NCI-H524 treated with DMSO at 0.1 percent for 48 hours (cell line): ENCODE results near the gene WSCD2.
"Not testable (repeated sequence)": the region's sequence is repeated elsewhere in the genome, so short reads cannot be mapped to it uniquely, and the experiment has no call there.

ENCODE experiments used
- DNase-seq: peaks from one replicate; lab custom pipeline; 2025; lab: John Stamatoyannopoulos, UW

The WSCD2 gene

DNA sequence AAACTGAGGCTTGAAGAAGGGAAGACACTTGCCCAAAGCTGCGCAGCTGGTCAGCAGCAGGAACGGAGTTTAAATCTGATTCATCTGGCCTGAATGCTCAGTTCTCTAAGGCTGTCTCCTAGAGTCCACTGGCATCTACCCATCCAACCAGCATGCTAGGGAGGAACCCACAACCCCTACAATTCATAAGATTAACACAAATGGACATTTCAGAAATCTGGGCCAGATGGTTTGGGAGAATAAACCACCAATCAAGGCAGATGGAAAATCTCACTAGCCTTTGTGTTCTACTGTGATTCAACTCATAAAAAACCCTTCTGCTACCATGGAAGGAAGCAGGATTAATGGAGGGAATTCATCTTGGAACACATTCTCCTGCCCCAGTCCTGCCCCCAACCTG lies 67.8 kb downstream of the WSCD2 start:
- peak; percentile 43 for DNase-seq

DNA sequence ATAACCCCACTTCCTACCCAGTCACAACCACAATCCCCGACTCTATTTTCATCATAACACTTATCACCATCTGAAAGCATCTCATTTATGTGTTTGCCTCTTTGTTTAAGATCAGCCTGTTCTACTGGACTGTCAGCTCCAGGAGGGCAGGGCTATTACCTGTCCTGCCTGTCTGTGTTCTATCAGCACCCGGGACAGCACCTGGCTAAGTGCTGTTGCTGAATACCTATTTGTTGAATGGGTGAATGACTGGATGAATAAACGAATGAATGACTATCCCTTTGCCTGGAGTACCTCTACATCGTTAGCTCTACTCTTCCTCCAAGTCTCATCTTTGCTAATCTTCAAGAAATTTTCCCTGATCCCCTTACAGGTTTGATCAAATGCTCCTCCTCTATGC lies 69.0 kb downstream of the WSCD2 start:
- no peak for DNase-seq

DNA sequence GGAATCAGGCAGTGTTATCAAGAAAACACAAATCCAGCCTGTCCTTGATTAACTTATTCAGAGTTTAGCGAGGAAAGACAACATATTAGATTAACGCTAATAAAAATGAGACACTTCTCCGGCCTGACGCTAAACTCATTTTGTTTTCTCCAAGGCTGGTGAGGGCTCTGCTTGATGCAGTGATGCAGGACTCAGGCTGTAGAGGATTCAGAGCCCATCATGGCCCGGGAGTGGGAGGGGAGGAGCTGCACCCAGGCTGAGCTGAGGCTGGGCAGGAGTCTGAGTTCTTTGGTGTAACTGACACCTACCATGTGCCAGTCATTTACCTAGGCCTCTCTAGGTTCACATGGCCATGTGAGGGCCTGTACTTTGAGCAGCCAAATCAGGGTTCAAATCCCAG lies 70.0 kb downstream of the WSCD2 start:
- DNase-seq, result no peak

DNA sequence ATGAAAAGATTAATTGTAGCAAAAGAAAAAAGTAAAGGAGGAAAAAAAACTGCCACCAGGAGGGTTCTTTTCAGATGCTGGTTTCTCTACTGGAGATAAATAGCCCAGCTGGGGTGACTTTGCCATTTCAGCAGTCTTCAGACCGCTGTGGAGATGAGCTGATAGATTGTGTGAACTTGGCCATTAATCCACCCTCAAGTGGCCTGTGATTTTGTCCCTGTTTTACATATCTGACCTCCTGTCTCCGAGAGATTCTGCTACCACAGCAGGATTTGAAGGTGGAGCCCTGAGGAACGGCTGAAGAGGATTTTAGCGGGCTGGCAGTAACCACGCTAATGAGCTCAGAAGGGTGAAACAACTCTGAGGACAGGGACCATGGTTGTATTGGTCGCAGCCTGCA lies 72.7 kb downstream of the WSCD2 start:
- peak; percentile 39 for DNase-seq

DNA sequence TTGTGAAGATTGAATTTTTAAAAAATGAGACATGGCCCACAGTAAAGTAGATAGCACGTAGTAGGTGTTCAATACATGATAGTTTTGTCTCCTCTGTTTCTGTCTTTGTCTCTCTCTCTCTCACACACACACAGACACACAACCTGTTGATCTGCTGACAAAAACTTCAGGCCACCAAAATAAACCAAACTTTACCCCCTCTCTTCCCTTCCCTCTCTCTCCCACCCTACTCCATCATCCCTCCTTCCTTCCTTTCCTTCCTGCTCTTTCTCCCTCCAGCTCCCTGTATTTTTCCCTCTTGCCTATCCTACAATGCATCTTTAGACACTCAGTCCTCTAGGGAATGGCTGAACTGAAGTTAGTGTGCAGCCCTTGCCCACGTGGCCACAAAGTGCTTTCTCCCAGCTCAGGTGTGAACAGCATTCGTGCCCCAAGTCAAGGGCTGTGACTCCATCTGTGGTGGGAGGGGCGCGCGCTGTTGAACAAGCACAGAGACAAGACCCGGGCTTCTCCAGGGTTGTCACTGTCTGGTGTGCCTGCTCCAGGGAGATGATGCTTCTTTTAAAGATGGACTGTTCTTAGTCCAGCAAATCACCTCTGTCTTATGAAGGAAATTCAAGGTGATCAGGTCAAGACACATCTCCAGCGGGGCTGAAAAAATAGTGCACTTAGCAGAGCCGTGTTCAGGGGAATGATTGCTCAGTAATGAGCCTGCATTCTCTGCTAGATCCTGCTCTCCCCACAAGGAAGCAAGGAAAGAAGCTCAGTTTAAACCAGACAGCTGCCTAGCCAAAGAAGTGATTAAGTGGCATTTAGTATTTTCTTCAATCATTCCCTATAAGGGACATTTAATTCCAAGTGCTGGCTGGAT lies 75.3 kb downstream of the WSCD2 start:
- no peak for DNase-seq

DNA sequence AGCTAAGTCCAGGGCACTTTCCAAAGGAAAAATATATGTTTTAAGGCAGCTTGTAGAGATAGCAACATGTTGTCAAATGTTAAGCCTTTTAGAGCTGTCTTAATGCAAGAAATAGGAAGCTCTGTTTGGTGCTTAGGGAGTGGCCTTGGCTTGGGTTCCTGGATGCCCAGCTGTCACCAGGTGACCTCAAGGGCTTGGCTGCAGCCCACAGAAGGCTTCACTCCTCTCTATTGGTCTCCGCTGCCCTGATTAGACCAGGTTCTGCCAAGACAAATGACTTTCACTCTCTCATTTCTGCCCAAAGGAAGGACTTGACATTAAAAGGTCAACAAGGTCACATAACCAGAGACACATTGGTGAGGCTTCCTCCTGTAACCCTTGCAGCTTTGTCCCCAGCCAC lies 76.8 kb downstream of the WSCD2 start:
- no peak for DNase-seq

DNA sequence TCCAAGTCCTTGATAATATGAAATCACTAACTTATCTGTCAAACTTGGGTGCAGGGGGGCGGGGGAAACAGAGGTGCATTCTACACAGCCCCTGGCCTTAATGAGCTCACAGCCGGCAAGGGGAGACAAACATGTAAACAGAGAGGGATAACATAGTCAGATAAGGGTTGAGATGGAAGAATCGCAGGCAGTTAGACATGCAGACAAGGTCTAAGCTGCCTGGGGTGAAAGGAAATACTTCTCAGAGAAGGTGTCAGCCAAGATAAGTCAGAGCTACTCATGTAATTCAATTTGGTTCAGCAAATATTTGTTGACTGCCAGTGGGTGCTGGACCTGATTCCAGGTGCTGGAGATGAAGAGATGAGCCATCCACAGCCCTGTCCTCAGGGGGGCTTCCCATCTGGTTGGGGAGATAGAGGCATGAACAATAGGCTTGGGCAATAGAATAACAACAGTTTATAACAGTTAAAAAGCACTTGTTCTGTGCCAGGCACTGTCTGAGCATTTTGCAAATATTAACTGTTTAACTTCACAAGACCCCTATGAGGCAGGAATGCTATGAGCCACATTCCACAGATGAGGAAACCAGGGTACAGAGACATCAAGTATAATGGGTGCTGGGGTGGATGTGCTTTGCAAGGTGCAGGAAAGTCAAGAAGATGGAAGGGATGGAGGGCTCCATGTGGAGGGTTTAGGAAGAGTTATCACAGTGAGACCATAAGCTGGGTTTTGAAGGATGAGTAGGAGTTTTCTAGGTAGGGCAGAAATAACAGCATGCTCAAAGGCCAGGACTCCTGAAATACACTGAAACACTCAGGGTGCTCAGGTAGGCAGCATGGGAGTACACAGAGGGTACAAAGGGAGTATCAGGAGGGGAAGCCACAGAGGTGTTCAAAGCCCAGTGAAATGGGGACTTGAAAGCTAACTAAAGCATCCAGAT lies 79.0 kb downstream of the WSCD2 start:
- DNase-seq, result no peak

DNA sequence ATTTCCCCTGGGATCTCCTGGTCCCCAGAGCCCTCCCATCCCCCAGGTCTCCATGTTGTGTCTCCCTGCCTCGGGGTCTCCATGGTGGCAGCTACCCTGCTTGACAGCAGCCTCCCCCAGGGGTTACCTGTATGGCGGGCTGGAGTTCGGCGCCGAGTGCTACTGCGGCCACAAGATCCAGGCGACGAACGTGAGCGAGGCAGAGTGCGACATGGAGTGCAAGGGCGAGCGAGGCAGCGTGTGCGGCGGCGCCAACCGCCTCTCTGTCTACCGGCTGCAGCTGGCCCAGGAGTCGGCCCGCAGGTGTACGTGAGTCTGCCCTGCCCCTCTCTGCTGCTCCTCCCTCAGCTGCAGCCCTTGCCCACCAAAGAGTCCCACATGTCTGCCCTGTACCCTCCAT lies 80.9 kb downstream of the WSCD2 start:
- DNase-seq, result no peak

DNA sequence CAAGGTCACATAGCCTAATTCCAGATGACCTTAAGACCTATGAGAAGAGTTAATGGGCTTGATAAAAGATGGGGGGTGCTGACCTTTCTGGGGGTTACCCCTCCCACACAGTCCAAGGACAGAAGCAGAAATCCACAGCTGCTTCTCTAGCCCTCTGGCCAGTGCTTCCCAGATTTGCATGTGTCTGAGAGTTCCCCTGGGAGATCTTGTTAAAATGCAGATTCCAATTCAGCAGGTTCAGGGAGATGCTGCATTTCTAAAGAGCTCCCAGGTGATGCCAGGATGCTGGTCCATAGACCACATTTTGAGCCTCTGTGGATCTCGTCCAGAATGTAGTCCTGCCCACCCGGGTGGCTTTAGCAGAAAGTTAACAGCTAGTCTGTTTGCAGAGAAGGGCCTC lies 82.1 kb downstream of the WSCD2 start:
- DNase-seq, result no peak

DNA sequence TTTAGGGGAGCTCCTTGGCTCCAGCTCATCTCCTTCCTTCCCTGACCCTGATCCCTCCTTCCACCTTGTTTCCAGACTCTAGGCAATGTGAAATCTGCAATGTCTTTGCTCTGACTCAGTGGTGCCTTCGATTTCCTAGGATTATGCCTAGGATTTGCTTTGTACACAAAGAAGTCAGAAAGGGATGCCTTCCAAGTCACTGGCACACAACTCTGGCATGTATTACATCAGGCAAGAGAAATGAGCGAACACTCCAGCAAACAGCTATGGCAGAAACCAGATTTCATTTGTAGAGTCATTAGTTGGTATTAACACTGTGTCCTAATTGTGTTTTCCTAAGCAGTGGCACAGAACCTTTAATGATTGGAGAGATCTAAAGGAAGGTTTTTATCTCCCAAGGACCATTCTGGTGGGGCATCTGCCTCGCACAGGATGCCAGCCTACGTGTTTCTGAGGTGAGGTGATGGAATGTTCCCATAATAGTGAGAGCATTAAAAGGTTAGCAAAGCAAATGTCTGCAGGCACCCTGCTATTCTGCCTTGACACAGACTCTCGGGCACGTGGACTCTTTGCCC lies 84.9 kb downstream of the WSCD2 start:
- DNase-seq, result no peak

DNA sequence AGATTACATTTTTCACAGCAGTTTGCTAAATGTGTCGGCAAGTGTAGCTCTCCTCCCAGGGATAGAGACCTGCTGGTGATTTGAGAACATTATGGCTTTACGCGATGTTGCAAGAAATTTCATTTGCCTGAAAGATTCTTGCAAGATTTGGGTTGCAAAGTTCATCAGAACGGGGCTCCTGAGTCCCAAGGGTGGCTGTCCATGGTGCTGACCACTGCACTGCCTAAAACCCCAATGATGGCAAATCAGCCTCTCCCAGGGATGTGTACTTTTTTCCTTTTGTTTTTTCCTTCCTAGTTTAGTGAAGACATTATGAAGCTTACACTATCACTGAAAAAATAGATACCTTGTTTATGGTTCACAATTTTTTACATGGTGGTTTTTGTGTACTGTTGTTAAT lies 85.4 kb downstream of the WSCD2 start:
- DNase-seq, result no peak

DNA sequence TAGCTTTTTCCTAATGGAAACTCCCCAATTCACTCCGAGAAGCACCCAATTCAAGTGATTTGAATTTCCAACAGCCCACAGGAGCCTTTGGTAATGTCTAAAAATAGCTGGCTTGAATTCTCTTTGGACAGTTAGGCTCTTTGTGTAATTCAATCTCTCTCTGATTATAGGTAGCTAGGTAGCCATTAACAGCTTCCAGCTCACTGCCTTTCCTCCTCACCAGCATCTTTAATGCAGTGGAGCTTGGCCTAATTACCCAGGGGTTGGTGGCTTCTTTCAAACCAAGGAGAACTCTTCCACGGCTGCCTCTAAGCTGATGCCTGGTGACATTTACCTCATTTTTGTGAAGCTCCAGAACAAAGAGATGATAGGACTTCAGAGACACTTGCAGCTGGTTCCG lies 86.4 kb downstream of the WSCD2 start:
- DNase-seq, result no peak

DNA sequence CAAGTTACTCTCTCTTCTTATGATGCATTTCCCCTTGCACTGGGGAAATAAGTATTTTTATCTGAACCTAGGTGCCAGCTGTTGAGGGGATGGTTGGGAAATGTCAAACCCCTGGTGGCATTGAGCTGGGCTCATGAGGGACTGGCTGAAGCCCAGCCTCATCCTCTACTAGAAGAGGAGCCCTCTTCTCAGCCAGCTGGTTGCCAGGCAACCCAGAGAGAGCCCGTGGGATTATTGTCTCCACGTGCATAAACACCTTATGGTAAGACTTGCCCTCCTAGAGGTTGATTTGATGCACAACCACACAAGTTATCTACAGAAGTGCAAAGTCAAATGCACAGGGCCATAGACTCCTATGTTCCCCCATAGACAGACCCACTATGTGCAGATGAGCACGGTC lies 89.8 kb downstream of the WSCD2 start:
- peak; percentile 55 for DNase-seq

DNA sequence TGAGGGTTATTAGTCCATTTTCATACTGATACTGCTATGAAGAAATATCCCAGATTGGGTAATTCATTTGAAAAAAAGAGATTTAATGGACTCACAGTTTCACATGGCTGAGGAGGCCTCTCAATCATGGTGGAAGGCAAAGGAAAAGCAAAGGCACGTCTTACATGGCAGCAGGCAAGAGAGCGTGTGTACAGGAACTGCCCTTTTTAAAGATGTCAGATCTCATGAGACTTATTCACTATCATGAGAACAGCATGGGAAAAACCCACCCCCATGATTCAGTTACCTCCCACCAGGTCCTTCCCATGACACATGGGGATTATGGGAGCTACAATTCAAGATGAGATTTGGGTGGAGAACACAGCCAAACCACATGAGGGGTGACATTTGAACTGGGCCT lies 96.0 kb downstream of the WSCD2 start:
- not testable (repeated sequence) for DNase-seq

DNA sequence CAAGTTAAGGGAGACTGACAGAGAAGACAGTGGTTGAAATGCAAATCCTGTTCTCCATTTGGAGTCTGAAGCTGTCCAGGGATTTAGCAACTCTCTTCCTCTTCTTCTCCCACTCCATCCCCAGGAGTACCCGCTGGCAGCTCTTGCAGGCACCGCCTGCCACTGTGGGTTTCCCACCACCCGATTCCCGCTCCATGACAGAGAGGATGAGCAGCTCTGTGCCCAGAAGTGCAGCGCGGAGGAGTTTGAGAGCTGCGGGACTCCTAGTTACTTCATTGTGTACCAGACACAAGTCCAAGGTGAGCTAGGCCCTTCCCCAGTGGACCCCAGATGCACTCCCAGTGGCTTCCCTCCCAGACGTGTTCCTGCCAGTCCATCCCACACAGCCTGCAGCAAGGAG lies 97.8 kb downstream of the WSCD2 start:
- DNase-seq, result no peak

DNA sequence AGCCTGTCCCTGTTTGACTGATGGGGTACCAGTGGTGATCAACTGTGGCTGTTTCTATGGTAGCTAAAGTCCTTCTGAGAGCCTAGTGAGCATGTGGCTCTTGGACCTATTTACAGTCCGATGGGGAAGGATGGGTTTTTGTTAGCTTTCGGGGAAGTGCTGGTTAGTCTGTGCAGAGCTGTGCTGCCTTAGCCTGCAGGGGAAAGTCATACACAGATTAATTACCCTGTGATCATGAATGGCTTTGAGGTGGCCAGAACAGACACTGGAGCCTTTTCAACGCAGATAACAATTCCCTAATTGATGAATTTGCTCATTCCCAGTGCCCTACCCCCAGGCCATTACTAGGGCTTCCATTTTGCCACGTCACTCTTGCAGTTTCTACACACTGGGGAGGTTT lies 99.7 kb downstream of the WSCD2 start:
- DNase-seq, result no peak

DNA sequence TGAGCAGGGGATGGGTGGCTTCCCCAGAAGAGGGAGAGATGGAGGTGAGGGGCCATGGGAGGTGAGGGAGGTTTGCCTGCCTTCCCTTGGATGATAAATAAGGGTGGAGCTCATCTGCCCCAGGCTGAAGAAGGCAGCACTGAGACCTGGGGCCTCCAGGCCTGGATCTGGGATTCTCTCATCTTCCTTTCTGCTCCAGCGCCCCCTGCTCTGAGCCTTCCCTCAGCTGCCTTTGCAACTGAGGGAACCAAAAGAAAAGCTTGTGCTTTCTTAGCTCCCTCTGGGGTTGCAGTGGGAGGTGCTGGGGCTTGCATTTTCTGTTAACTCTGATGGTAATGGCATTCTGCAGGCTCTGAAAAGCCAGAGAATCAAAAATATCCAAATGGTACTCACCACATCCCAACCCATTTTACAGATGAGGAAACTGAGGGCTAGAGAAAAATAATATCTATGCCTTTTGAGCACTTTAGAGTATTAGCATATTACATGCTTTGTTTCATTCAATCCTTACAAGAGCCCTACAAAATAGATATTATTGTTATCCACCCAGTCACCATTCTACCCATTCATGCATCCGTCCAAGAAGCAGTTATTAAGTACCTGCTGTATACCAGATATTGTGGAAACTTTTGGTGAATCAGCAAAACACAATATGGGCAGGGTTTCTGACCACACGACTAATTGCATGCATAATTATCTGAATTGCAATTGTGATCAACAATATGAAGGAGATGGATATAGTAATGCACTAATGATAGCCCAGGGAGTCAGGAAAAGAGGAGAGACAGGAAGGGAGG lies 102.2 kb downstream of the WSCD2 start:
- DNase-seq, result no peak

DNA sequence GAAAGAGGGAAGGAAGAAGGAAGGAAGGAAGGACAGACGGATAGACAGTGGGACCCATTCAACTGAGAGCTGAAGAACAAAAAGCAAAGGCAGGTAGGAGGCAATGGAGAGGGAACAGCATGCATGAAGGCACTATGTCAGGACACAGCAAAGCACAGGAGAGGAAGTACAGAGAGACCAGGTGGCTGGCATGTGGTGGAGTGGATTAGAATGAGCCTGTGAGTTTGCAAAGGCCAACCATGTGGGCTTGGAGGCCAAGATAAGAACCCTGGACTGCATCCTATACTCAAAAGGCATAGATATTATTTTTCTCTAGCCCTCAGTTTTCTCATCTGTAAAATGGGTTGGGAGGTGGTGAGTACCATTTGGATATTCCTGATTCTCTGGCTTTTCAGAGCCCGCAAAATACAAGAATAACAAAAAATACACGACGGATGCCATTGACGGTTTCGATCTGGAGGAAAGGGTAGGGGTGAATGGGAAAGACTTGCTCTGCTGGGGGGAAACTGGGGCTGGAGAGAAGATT lies 102.9 kb downstream of the WSCD2 start:
- DNase-seq, result no peak

DNA sequence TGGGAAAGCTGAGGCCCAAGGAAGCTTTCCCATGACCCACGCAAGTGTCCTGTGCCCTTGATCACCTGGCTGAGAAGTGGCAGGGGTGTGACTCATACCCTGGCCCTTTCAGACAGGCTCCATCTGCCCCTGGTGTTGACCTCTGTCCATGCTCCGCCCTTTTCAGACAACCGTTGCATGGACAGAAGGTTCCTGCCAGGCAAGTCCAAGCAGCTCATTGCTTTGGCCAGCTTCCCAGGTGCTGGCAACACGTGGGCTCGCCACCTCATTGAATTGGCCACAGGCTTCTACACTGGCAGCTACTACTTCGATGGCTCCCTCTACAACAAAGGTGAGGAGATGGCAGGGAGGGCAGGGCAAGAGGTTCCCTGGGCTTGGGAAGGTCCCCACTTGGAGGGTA lies 103.5 kb downstream of the WSCD2 start:
- DNase-seq, result no peak

DNA sequence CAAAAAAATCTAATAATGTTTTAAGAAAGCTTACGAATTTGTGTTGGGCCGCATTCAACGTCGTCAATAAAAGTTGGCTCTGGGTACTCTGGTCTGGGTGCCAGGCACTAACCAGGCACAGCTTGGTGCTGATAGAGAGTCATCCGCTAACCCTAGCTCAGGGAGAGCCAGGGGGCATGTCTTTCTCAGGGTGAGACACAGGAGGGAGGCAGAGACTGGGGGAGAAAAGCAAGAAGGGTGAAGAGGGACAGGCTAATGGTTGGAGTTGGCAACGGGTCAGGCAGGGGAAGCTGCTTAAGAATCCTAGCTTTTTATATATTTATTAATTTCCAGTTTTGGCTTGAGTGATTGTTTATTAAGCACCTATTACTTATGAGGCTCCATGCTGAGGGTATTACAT lies 105.1 kb downstream of the WSCD2 start:
- no peak for DNase-seq

DNA sequence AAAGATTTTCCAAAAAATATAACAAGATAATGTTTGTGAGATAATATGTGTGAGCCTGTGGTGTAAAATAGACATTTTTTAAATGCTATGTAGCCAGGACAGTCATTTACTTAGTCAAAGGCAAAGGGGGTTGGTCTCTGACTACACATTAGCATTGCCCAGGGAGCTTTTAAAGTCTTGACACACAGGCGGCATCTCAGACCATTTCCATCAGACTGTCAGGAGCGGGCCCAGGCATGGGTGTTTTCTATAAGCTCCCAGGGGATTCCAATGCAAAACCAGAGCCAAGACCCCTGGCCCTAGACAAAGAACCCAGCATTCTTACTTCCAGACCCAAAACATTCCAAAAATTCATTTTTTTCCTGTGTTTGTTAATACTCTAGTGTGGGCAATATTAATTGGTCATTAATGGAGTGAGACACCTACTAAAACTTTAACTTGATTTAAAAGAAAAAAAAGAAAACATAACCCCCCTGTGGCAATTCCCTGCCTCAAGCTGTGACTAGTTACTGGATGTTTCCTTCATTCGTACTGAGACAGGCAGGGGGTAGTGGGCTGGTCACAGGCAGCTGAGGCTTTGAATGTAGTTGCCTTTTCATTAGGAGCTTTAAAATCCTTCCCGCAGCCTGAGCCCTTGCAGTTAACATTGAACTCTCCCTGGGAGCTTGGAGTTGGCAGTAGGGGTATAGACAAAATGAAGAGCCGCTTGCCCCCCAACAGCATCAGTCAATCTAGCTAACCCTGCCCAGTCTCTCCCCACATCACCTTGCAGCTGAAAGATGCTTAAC lies 106.3 kb downstream of the WSCD2 start:
- no peak for DNase-seq
